Upper lobe of left lung (tissue), 6 donors: Measurements from ENCODE around the gene MTRF1. TPM values are rescaled to one million over a fixed set of nuclear protein-coding genes. Genes with fewer than 3 reads are reported as not detected.
"Not testable (repeated sequence)": the region's sequence is repeated elsewhere in the genome, so short reads cannot be mapped to it uniquely, and the experiment has no call there.

Experiments used
- ATAC-seq, 2 donors: fragments of 200-7000 bp; cut with Tn5 transposase; one replicate each; pipeline ENCODE4 v1.9.1; 2022; ENCODE audit warnings: mild to moderate bottlenecking in 2 of 2, moderate library complexity in 2 of 2; ENCODE audit not compliant: low FRiP score in 2 of 2
- DNase-seq, 2 donors: peaks; one replicate each; pipeline ENCODE4 v3.0.0-alpha.2; 2019 to 2020
- H3K27ac ChIP-seq, 4 donors: fragments of 200-600 bp; sonication (generic); one replicate each; pipeline ENCODE4 v1.5.1; 2016 to 2019
- H3K27me3 ChIP-seq, 4 donors: fragments of 200-600 bp; sonication (generic); one replicate each; pipeline ENCODE4 v1.5.1; 2017 to 2019
- H3K36me3 ChIP-seq, 4 donors: fragments of 200-600 bp; sonication (generic); one replicate each; pipeline ENCODE4 v1.5.1; 2016 to 2019
- H3K4me1 ChIP-seq, 4 donors: fragments of 200-600 bp; sonication (generic); one replicate each; pipeline ENCODE4 v1.5.1; 2018 to 2019
- H3K4me3 ChIP-seq, 4 donors: fragments of 200-600 bp; sonication (generic); one replicate each; pipeline ENCODE4 v1.5.1; 2017 to 2019; ENCODE audit warnings: mild to moderate bottlenecking in 2 of 4, moderate library complexity in 1 of 4
- H3K9me3 ChIP-seq, 4 donors: fragments of 200-600 bp; sonication (generic); one replicate each; pipeline ENCODE4 v1.5.1; 2018 to 2019
- EP300 ChIP-seq, 4 donors: sonication (generic); formaldehyde crosslinking; IDR thresholded peaks; one replicate each; pipeline ENCODE4 v1.5.1; 2017; ENCODE audit warnings: antibody characterized with exemption in 4 of 4, control low read depth in 2 of 4
- POLR2A ChIP-seq, 4 donors: fragments of 450-650 bp; IDR thresholded peaks; one replicate each; pipeline ENCODE4 v1.5.1; 2016 to 2017; ENCODE audit warnings: antibody characterized with exemption in 4 of 4, mild to moderate bottlenecking in 2 of 4
- POLR2AphosphoS5 ChIP-seq, 2 donors: sonication (generic); formaldehyde crosslinking; IDR thresholded peaks; one replicate each; pipeline ENCODE4 v1.5.1; 2017; ENCODE audit warnings: antibody characterized with exemption in 2 of 2
- WGBS, 2 donors: methylation state at CpG; one replicate each; pipeline ENCODE4 v1.1.5; 2017 to 2018; 5-methylcytosine and 5-hydroxymethylcytosine counted together
- total RNA-seq, 6 donors: library from RNA; depleted of rRNA in 4 of 6; stranded (reverse); fragments of >200 nt in 4 of 6; gene quantifications; one replicate each; pipeline versions ENCODE4 v1.1.0 to v1.2.1, GENCODE V29; 2016 to 2021
- TF ChIP-seq, protein P1 (sequence below), 6 experiments: fragments of 450-650 bp in 4 of 6; fragments of 200-600 bp in 2 of 6; sonication (generic) in 2 of 6; IDR thresholded peaks; one replicate each; pipeline ENCODE4 v1.5.1; 2016 to 2019; ENCODE audit warnings: antibody characterized with exemption in 6 of 6
- donor health status: DM: no; HTN: no; CAD: no; lungs with moderate emphysema.
- donor health status: DM: no; HTN: yes; CAD: no; lungs with severe emphysema.

Gene MTRF1
- total RNA-seq, 6 donors from 2014 or later = 7.8 to 35.6 (median 9.4) TPM

DNA sequence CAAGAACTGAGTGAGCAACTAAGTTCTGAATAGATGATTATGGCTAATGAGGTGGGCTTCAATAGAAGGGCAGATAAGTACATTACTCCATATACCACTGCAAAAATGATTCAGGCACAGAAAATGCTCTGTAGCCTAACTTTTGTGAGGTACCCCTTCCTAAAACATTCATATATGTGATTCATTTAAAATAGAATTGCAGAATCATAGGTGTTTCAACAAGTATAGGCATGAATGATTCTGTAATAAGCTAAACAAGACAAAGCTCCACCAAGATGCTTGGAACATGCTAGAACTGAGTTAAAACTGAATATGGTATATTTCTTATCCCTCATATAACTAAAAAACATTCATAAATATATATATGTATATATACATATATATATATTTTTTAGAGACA is 81.1 kb downstream of the MTRF1 start:
- Histone ChIP-seq H3K27me3 (no peaks in the 10 kb centered on the region), H3K27ac (no peak overlapping the region), H3K4me1 (no peaks in the 10 kb centered on the region), H3K36me3 (no peaks in the 10 kb centered on the region), H3K4me3 (no peak overlapping the region), H3K9me3 (no peaks in the 10 kb centered on the region)
- DNase-seq (no peak), ATAC-seq (no peak)
- TF ChIP-seq, protein P1, sequence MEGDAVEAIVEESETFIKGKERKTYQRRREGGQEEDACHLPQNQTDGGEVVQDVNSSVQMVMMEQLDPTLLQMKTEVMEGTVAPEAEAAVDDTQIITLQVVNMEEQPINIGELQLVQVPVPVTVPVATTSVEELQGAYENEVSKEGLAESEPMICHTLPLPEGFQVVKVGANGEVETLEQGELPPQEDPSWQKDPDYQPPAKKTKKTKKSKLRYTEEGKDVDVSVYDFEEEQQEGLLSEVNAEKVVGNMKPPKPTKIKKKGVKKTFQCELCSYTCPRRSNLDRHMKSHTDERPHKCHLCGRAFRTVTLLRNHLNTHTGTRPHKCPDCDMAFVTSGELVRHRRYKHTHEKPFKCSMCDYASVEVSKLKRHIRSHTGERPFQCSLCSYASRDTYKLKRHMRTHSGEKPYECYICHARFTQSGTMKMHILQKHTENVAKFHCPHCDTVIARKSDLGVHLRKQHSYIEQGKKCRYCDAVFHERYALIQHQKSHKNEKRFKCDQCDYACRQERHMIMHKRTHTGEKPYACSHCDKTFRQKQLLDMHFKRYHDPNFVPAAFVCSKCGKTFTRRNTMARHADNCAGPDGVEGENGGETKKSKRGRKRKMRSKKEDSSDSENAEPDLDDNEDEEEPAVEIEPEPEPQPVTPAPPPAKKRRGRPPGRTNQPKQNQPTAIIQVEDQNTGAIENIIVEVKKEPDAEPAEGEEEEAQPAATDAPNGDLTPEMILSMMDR (IDR thresholded peaks at IDR 0.05) = no peak
- TF ChIP-seq POLR2A (IDR thresholded peaks at IDR 0.05) (no peak), POLR2AphosphoS5 (IDR thresholded peaks at IDR 0.05) (no peak), EP300 (IDR thresholded peaks at IDR 0.05) (no peak)

DNA sequence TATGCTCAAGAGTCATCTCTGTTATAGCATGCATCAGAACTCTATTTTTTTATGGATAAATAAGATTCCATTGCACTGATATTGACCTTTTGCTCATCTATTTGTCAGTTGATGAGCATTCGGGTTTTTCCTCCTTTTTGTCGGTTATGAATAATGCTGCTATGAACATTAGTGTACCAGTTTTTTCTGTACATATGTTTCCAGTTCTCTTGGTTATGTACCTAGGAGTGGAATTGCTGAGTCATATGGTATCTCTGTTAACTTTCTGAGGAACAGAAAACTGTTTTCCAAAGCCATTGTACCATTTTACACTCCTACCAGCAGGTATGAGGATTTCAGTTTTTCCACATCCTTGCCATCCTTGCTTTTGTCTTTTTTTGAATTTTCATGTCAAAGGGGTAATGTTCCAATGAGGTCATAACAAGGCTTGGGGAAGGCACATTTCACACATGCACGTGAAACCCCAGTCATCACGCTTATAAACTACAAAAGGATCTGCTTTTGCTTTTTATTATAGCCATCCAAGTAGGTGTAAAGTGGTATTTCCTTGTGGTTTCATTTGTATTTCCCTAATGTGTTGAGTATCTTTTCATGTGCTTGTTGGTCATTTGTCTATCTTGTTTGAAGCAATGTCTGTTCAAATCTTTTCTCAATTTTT is 83.7 kb downstream of the MTRF1 start:
- Histone ChIP-seq H3K36me3 (no peaks in the 10 kb centered on the region), H3K4me1 (no peaks in the 10 kb centered on the region), H3K27ac (no peak overlapping the region), H3K27me3 (no peaks in the 10 kb centered on the region), H3K4me3 (no peak overlapping the region), H3K9me3 (peaks cover 0 to 8% (median 6%) of the 10 kb centered on the region in 4 donors)
- DNase-seq (no peak), ATAC-seq (no peak)
- 83 to 86% methylated on average over 4 of the region's 4 CpGs for WGBS, 2 donors
- TF ChIP-seq, protein P1 (IDR thresholded peaks at IDR 0.05) = no peak
- no peak for TF ChIP-seq POLR2A (IDR thresholded peaks at IDR 0.05)
- TF ChIP-seq EP300 (IDR thresholded peaks at IDR 0.05) = no peak
- no peak for TF ChIP-seq POLR2AphosphoS5 (IDR thresholded peaks at IDR 0.05)

DNA sequence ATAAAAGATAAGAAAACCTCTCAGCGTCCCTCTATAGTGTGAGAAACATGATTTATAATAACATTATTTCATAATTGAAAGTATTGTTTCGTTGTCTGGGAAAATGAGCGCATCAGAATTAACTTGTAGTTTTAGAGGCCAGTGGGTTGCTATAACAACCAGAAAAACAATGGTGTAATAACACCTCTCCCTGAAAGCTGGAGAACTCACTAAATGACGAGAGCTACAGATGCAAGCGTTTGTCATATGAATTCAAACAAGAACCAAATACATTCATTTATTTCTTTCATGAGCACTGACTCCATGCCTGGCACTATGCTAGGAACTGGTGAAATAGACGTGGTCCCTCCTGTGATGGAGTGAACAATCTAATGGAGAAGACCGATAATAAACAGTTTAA is 85.3 kb downstream of the MTRF1 start:
- 61 to 73% methylated on average over 7 of the region's 7 CpGs for WGBS, 2 donors
- TF ChIP-seq EP300 (IDR thresholded peaks at IDR 0.05) (no peak), POLR2A (IDR thresholded peaks at IDR 0.05) (no peak), POLR2AphosphoS5 (IDR thresholded peaks at IDR 0.05) (no peak)
- TF ChIP-seq, protein P1 (IDR thresholded peaks at IDR 0.05) = no peak
- Histone ChIP-seq H3K4me1 (no peaks in the 10 kb centered on the region), H3K27ac (peak overlapping the region in 3 of 4 donors; percentile 1 to 75 (median 59)), H3K4me3 (no peak overlapping the region), H3K27me3 (no peaks in the 10 kb centered on the region), H3K9me3 (peaks cover 0 to 10% (median 6%) of the 10 kb centered on the region in 4 donors), H3K36me3 (no peaks in the 10 kb centered on the region)
- DNase-seq = no peak
- ATAC-seq = peak in 1 of 2 donors; percentile 82

DNA sequence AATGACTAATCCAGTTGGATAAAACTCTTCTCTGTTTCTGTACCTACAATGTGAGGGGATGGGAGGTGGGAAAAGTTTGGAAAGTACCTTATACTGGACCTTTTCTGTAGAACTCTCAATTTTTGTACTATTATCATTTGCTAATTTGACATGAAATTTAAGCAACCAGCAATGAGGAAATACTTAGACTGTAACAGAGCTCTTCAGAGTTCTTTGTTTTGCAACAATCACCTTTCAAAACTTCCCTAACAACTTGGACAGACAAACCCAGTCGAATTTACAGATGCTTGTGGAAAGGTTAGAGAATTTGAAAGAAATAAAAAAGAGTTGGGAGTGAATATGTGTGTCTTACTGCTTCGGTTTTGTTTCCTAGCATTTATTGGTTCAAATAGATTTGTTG is 85.8 kb downstream of the MTRF1 start:
- Histone ChIP-seq H3K9me3 (peaks cover 0 to 10% (median 6%) of the 10 kb centered on the region in 4 donors), H3K4me1 (no peaks in the 10 kb centered on the region), H3K36me3 (no peaks in the 10 kb centered on the region), H3K27ac (peak overlapping the region in 3 of 4 donors; percentile 1 to 75 (median 59)), H3K27me3 (no peaks in the 10 kb centered on the region), H3K4me3 (no peak overlapping the region)
- no peak for DNase-seq
- peak in 1 of 2 donors; percentile 46 for ATAC-seq
- WGBS, 2 donors = 13 to 27% methylated on average over 2 of the region's 2 CpGs
- TF ChIP-seq, protein P1 (IDR thresholded peaks at IDR 0.05) = no peak
- no peak for TF ChIP-seq EP300 (IDR thresholded peaks at IDR 0.05)
- no peak for TF ChIP-seq POLR2A (IDR thresholded peaks at IDR 0.05)
- TF ChIP-seq POLR2AphosphoS5 (IDR thresholded peaks at IDR 0.05) = no peak

DNA sequence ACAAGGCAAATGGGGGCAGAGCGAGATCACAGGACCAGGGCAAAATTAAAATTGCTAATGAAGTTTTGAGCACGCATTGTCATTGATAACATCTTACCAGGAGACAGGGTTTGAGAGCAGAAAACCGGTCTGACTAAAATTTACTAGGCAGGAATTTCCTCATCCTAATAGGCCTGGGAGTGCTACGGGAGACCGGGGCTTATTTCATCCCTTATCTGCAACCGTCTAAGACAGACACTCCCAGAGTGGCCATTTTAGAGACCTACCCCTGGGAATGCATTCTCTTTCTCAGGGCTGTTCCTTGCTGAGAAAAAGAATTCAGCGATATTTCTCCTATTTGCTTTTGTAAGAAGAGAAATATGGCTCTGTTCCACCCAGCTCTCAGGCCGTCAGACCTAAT is 87.8 kb downstream of the MTRF1 start:
- H3K36me3 ChIP-seq, H3K27ac ChIP-seq, H3K4me1 ChIP-seq, H3K4me3 ChIP-seq, ATAC-seq, H3K9me3 ChIP-seq, DNase-seq, H3K27me3 ChIP-seq: not testable (repeated sequence)
- WGBS, 2 donors = 95 to 97% methylated on average over 8 of the region's 8 CpGs

Other genes with a start within 250 kb of the MTRF1 start
- 100 to 1,000 TPM in 1 of 6 donors, 10 to 100 TPM in 5; 52.6 to 134 (median 78.6) TPM for gene ELF1, start 244.3 kb downstream of the MTRF1 start, total RNA-seq
- 10 to 100 TPM in 2 of 6 donors, 1 to 10 TPM in 4; 7.0 to 18.3 (median 8.9) TPM for gene WBP4, start 202.1 kb downstream of the MTRF1 start, total RNA-seq
- gene KBTBD6, start 130.8 kb downstream of the MTRF1 start, total RNA-seq = 1 to 10 TPM in 5 of 6 donors, under 1 TPM in 1; 0.44 to 7.4 (median 4.8) TPM
- 1 to 10 TPM; 3.6 to 8.9 (median 7.3) TPM for gene KBTBD7, start 69.0 kb downstream of the MTRF1 start, total RNA-seq
- 10 to 100 TPM; 14.3 to 35.6 (median 18.7) TPM for gene NAA16, start 47.7 kb upstream of the MTRF1 start, total RNA-seq
- gene RGCC, start 194.0 kb upstream of the MTRF1 start, total RNA-seq = 1,000 to 10,000 TPM in 2 of 6 donors, 100 to 1,000 TPM in 4; 359 to 1,301 (median 720) TPM